ENCODE measurements around the gene NDRG2. TPM values are rescaled to one million over a fixed set of nuclear protein-coding genes. Genes with fewer than 3 reads are reported as not detected.

The NDRG2 gene
- total RNA-seq, 1 donor from 2014 or later, result 3.6 TPM

DNA sequence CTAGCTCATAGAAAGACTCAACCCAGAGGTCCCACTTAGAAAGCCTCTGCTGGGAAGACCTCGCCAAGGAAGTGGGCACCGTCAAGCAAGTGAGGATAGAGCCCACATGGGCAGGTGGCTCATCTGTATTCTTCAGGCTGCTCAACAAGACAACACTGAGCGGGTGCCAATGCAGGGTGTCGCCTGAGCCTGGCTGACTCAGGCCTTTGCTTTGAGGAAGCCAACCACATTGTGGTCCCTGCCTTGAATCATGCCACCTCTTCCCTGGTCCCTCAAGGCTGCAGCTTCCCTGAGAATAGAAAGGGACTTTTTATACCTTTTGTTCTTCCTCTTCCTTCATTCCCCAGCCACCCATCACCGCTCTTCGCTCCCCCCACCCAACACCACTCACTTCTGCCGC lies 11.9 kb upstream of the NDRG2 start:
- no peak for DNase-seq (ENCODE audit: low read depth in 2 of 2)

- DNase-seq (ENCODE audit: low read depth in 2 of 2), result no peak
These were observed 9.8 kb upstream of the NDRG2 start, which contains the start of gene RNASE13 for GRCh38 chr14:21034707-21035106. RNASE13 (minus strand) TSS chr14:21034807; CDS start chr14:21034288, 519 bp downstream.

DNA sequence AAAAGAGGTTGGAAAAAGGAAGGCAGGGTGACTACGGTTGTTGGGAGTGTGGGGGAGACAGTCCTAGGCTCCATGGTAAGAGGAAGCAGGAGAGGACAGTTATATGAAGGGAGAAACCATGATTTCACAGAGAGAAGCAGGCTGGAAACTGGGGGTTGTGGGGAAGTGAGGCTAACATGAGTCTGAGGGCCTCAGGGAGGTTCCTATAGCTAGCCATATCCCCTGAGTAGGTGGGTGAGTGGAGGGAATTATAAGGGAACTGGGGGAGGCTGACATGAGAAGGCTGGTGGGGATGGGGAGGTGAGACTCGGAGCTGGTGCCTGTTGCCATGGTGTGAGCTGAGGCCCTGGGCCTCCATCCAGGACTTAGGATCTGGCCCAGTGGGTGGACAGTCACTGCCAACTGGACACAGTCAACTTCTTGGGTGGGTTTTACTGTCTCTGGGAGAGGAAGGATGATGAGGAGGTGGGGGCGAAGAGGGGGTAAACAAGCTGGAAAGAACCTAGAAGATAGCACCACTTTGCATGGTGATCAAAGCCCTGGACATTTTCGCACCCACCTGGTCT lies 8.4 kb upstream of the NDRG2 start:
- DNase-seq (ENCODE audit: low read depth in 2 of 2), result no peak

GRCh38 chr14:21032326-21033132 lies 7.7 kb upstream of the NDRG2 start:
- DNase-seq (ENCODE audit: low read depth in 2 of 2), result no peak

DNA sequence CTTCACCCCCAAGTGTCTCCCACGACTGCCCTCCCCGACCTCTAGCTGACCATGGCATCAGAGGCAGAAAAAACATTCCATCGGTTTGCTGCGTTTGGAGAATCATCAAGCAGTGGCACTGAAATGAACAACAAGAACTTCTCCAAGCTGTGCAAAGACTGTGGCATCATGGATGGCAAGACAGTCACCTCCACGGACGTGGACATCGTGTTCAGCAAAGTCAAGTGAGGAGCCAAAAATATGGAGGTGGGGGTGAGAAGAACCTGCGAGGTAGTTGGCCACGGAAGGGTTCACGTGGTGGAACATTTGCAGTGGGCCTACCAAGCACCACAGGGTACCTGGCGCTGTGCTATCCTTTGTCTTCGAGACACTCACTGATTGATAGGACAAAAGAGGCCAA lies 5.7 kb upstream of the NDRG2 start:
- DNase-seq (ENCODE audit: low read depth in 2 of 2), result no peak

DNA sequence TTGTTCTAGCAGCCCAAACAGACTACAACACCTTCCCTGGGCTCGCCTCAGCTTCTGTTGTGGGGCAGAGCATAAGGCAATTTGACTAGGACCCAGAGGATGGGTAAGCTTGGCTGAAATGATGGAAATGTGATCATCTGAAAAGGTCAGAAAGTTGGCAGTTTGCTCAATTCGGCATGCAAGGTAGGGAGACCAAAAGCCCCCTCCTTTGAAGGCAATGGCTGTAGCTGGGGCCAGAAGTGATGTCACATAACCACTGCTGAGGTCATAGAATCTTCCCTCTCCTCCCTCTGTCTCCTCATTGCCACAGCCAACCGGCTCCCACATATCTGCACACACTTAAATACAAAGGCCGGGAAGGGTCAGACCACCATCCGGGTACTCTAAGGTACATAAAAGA lies 5.1 kb upstream of the NDRG2 start, which contains the start of gene TPPP2:
Gene TPPP2 (plus strand): TSS at position 301 of the 400 bp plus-strand sequence. CDS start 365 bp downstream, outside the sequence.
- DNase-seq (ENCODE audit: low read depth in 2 of 2), result no peak

GRCh38 chr14:21026988-21027315 lies 2.1 kb upstream of the NDRG2 start:
- DNase-seq (ENCODE audit: low read depth in 2 of 2), result no peak

- no peak for DNase-seq (ENCODE audit: low read depth in 2 of 2)
These were observed 1.6 kb upstream of the NDRG2 start for GRCh38 chr14:21026274-21026987.

DNA sequence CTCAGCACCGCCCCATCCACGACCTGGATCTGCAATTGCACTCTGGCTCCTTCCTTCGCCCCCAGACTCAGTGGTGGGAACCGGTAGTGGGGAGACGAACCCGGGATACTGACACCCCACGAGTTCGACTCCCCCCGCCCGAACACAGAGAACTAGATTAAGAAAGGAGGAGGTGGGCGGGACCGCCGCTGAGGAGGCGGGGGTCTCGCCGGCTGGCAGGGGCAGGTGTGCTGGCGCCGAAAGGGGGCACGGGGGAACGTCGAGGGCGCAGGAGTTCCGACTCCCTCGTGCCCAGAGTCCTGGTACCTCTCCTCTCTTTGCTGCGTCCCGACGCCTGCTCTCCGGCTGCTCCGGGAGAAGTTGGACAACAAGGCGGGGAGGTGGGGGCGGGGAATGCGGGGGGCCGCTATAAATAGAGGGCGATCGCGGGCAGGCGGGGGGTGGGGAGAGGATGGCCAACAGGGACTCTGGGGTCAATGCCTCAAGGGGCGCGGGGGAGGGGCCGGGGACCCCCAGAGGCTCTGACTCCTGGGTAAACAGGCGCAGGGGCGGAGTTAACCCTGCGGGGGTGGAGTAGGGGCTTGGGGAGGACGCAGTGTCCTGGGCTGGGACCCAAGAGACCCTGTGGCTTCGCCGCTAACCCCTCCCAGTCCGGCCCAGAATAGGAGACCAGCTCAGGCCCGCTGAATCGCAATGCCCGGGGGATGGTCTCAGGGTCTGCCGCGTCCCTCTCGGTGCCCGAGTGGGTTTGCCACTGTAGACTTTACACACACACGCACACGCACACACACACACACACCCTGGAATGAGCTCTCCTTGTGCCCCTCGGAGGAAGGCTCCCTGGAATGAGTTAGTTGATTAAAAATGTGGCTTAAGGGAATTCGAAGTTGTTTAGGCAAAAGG lies 761 bp upstream of the NDRG2 start:
- DNase-seq (ENCODE audit: low read depth in 2 of 2), result peak in 1 of 2 donors; percentile 21

DNA sequence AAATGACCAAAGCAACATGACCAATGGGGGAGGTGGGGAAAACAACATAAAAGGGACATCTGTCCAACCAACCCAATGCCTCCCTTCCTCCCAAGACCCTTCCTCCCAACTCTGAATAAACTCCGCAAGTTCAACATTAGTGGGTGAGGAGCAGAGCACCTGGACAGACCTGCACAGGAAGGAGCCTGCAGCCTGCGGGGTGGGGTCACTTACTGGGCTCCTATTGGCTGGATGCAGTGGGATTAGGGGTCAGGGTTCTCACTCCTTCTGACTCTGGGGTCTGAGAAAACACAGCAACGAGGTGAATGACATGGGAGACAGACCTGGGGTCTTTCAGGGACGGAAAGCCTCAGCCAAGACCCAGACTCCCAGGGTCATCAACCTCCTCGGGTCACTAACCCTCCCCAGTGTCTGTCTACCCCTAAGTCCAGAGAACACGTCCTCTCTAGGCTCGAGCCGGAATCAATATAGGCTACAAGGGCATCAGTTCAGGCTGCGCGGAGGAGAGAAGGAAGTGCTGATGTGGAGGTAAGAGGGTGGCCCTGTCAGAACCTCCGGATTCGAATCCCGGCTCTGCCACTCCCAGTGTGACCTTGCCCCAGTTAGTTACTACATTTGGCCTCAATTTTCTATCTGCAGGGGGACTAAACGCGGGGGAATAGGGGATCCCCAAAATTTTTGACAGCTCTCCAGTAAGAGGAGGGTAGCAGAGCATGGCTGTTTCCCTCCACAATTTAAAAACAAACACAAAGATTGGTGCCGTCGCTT lies 860 bp downstream of the NDRG2 start:
- DNase-seq (ENCODE audit: low read depth in 2 of 2), result no peak

GRCh38 chr14:21023174-21023573 lies 1.7 kb downstream of the NDRG2 start:
- DNase-seq (ENCODE audit: low read depth in 2 of 2), result no peak

DNA sequence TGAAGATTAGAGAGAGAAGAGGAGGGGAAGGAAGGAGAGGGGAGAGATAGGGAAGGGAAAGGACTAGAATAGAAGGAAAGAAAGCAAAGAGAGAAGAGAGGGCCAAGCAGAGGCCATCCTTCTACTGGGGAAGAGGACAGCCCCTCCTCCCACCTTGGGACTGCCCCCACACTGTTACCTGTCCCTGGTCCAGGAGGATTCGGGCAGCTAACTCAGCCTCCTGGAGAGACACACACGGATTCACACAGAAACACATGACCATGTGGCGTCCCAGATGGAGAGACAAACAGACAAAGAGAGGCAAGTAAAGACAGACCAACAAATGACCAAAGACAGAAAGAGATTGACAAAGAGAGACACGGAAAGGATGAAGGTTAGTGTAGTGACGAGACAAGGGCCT lies 2.2 kb downstream of the NDRG2 start:
- no peak for DNase-seq (ENCODE audit: low read depth in 2 of 2)

DNA sequence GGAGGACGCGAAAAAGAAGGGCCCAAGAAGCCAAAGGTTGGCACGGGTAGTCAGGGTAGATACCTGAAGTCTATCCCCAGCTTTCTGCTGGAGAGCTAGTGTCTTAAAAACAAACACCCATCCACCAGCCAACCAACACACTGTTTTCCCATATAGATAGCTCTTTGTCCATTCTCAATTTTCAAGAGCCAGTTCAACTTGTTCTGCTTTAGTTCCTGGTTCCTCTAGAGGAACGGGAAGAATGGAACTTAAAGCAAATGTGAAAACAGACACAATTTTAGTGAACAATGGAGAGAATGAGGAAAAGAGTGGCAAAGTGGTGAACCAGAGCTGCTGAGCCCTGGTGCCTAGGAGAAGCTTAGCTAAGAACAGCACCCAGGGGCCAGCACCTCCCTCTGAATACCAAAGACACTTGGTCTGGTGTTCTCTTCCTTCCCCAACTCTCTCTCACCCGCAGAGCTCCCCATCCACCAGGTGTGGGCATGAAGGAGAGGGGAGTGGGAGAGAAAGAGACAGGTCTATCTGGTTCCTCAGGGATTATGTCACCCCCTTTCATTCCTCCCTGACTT lies 3.8 kb downstream of the NDRG2 start:
- DNase-seq (ENCODE audit: low read depth in 2 of 2), result no peak

DNA sequence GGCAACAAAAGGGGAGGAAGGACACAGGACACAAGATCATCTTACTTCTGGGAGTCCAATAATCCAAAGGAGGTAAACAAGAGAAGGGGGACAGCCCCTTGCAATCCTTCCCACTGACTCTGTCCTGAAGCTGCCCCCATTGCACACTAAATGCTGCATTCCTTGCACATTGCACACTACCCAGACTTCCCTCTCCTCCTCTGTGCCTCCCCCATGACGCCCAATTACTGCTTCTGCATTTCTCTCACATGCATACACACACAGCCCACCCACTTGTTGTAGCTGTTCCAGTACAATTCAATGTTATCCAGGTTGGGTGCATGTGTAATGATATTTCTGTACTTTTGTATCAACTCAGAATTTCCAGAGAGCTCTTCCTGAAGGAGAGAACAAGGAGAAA lies 5.5 kb downstream of the NDRG2 start:
- DNase-seq (ENCODE audit: low read depth in 2 of 2), result no peak

DNA sequence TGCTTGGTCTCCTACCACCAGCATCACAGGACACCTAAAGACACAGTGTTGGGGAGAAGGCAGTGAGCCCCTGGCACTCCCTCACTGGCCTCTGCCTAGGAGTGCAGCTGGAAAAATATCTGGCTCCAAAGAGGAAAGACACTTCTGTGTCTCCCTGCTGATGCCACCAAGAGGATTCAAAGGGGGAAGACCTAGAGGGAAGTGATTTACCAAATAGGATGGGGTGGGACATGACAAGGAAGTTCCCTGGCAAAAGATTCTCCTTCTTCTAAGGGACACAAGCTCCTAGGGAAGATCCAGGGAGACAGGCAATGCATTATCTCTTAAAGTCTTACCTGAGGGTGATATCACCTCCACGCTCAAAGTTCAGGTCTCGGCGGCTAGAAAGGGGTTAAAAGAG lies 6.1 kb downstream of the NDRG2 start:
- DNase-seq (ENCODE audit: low read depth in 2 of 2), result no peak

- DNase-seq (ENCODE audit: low read depth in 2 of 2), result no peak
These were observed 6.6 kb downstream of the NDRG2 start for GRCh38 chr14:21018286-21018685.

- no peak for DNase-seq (ENCODE audit: low read depth in 2 of 2)
These were observed 7.2 kb downstream of the NDRG2 start for GRCh38 chr14:21017528-21018245.

GRCh38 chr14:21016413-21017190 lies 8.3 kb downstream of the NDRG2 start:
- no peak for DNase-seq (ENCODE audit: low read depth in 2 of 2)

GRCh38 chr14:21015312-21015711 lies 9.5 kb downstream of the NDRG2 start:
- DNase-seq (ENCODE audit: low read depth in 2 of 2), result no peak
